ENCODE results near the gene IL1RAPL2. TPM values are rescaled to one million over a fixed set of nuclear protein-coding genes. Genes with fewer than 3 reads are reported as not detected.

IL1RAPL2 gene
- total RNA-seq, 4 donors from 2014 or later: not detected

- no peak overlapping the region for H3K27ac ChIP-seq
- in situ Hi-C loops (cut with MboI; ENCODE audit: low sequenced_read_pairs in 4 of 4) (no loop called here), intact Hi-C loops (cut with DNase I; ENCODE audit: low total_unique reads) (no loop called here)
- H3K4me3 ChIP-seq: no peak overlapping the region
- H3K9me3 ChIP-seq: no peaks in the 10 kb centered on the region
- no peaks in the 10 kb centered on the region for H3K36me3 ChIP-seq
- H3K27me3 ChIP-seq: no peaks in the 10 kb centered on the region
- no peaks in the 10 kb centered on the region for H3K4me1 ChIP-seq
- TF ChIP-seq CTCF (IDR thresholded peaks at IDR 0.05 in 4 of 5, conservative IDR thresholded peaks at IDR 0.05 in 1 of 5) (no peak), POLR2A (IDR thresholded peaks at IDR 0.05) (no peak)
- ATAC-seq (no peak), DNase-seq (no peak)
Observed at GRCh38 chrX:105191878-105192277, 625.9 kb downstream of the IL1RAPL2 start.

- no peaks in the 10 kb centered on the region for H3K9me3 ChIP-seq
- H3K27me3 ChIP-seq: no peaks in the 10 kb centered on the region
- no peaks in the 10 kb centered on the region for H3K36me3 ChIP-seq
- TF ChIP-seq CTCF (IDR thresholded peaks at IDR 0.05 in 4 of 5, conservative IDR thresholded peaks at IDR 0.05 in 1 of 5): no peak
- no peak for TF ChIP-seq POLR2A (IDR thresholded peaks at IDR 0.05)
- intact Hi-C loops (cut with DNase I; ENCODE audit: low total_unique reads) (no loop called here), in situ Hi-C loops (cut with MboI; ENCODE audit: low sequenced_read_pairs in 4 of 4) (no loop called here)
- H3K4me1 ChIP-seq: no peaks in the 10 kb centered on the region
- ATAC-seq (no peak), DNase-seq (no peak)
- no peak overlapping the region for H3K4me3 ChIP-seq
- no peak overlapping the region for H3K27ac ChIP-seq
Observed at GRCh38 chrX:105209406-105209805, 643.4 kb downstream of the IL1RAPL2 start.

GRCh38 chrX:105210258-105210657, 644.3 kb downstream of the IL1RAPL2 start:
- TF ChIP-seq POLR2A (IDR thresholded peaks at IDR 0.05) (no peak), CTCF (IDR thresholded peaks at IDR 0.05 in 4 of 5, conservative IDR thresholded peaks at IDR 0.05 in 1 of 5) (no peak)
- H3K9me3 ChIP-seq: no peaks in the 10 kb centered on the region
- H3K4me1 ChIP-seq: no peaks in the 10 kb centered on the region
- DNase-seq: no peak
- no peak overlapping the region for H3K27ac ChIP-seq
- intact Hi-C loops (cut with DNase I; ENCODE audit: low total_unique reads) (no loop called here), in situ Hi-C loops (cut with MboI; ENCODE audit: low sequenced_read_pairs in 4 of 4) (no loop called here)
- no peaks in the 10 kb centered on the region for H3K27me3 ChIP-seq
- no peak for ATAC-seq
- H3K4me3 ChIP-seq: no peak overlapping the region
- no peaks in the 10 kb centered on the region for H3K36me3 ChIP-seq

GRCh38 chrX:105211066-105211575, 645.1 kb downstream of the IL1RAPL2 start:
- Histone ChIP-seq H3K4me3 (no peak overlapping the region), H3K4me1 (no peaks in the 10 kb centered on the region), H3K27me3 (no peaks in the 10 kb centered on the region), H3K27ac (no peak overlapping the region), H3K36me3 (no peaks in the 10 kb centered on the region), H3K9me3 (no peaks in the 10 kb centered on the region)
- ATAC-seq (no peak), DNase-seq (no peak)
- in situ Hi-C loops (cut with MboI; ENCODE audit: low sequenced_read_pairs in 4 of 4) (no loop called here), intact Hi-C loops (cut with DNase I; ENCODE audit: low total_unique reads) (no loop called here)
- no peak for TF ChIP-seq POLR2A (IDR thresholded peaks at IDR 0.05)
- no peak for TF ChIP-seq CTCF (IDR thresholded peaks at IDR 0.05 in 4 of 5, conservative IDR thresholded peaks at IDR 0.05 in 1 of 5)
